ENCODE measurements around the gene IL3RA.
"Not testable (repeated sequence)": the region's sequence is repeated elsewhere in the genome, so short reads cannot be mapped to it uniquely, and the experiment has no call there.

Gene IL3RA

GRCh38 chrX:1400742-1401471 is 64.3 kb downstream of the IL3RA start:
- DNase-seq: no peak

DNA sequence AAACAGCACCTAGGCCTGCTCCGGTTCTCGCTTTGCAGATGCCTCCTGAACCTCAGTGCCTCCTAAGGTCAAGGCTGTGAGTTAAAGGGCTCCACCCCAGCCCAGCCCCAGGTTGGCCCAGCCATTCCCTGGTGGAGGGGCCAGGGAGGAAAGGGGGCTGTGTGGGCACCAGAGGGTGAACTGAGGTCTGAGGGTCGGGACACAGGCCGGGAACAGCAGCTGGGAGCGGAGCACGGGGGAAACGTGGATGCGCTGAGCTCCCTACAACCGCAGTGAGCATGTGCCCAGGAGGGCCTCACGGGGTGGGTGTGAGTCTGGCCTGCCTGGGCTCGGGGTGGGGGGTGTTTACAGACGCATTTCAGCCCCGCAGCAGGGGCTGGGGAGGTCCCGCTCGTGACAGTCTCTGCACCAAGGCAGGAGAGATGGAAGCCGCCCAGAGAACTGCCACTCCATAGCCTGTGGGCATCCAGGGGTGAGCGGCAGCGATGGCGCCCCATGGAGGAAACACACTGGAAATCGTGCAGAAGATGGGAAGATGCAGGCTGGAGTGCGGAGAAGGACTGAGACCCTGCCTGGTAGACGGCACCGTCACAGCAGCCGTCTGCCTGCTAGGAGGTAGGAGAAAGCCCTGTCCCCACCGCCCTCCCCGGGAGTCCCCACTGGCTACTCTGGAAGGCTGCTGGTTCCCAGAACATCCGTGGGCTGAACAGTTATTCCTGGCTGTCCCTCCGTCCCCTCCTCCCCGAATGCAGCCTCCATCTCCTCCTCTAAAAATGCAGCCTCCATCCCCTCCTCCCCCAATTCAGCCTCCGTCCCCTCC is 65.2 kb downstream of the IL3RA start:
- no peak for DNase-seq

DNA sequence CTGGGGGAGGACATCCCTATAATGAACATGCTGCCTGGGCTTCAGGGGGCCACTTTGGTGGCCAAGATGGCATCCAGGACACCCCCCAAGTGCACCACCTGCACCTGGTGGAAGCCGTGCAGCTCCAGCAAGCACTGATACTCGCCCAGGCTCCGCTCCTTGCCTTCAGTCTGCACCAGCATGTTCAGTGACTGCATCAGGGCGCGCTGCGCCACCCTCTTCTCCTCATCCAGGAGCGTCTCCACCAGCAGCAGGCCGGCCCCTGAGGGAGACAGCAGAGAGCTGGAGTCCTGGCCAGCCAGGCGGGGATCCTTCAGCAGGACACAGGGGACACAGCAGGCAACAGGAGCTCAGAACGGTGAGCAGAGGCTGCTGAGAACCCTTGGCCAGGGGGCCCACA is 66.6 kb downstream of the IL3RA start:
- DNase-seq: no peak

- not testable (repeated sequence) for DNase-seq
Observed at GRCh38 chrX:1403867-1404266, 67.3 kb downstream of the IL3RA start.

DNA sequence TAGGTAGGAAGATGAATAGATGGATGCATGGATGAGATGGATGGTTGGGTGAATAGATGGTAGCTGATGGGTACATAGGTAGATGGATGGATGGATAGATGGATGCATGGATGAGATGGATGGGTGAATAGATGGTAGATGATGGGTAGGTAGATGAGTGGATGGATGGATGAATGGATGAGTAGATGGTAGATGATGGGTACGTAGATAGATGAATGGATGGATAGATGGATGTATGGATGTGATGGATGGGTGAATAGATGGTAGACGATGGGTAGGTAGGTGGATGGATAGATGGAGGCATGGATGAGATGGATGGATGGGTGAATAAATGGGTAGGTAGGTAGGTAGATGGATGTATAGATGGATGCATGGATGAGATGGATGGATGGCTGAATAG is 69.2 kb downstream of the IL3RA start:
- not testable (repeated sequence) for DNase-seq

GRCh38 chrX:1407035-1407434 is 70.5 kb downstream of the IL3RA start:
- no peak for DNase-seq

DNA sequence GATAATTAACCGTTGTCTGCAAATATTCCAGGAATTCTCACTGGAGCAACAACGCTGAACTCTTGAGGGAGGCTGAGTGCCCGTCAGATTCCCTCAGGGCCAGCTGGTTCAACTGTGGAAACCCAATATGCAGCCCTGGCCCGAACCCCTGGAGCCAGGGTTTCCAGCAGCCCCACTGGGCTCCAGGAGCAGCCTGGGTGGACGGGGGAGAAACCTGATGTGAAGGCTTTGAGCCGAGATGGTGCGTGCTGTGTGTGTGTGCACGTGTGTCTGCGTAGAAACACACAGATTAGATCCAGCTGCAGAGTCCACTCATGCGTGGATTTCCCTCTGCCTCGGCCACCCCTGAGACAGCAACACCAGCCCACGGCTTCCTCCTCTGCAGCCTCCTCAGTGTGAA is 74.7 kb downstream of the IL3RA start:
- no peak for DNase-seq

GRCh38 chrX:1412551-1413161 is 76.1 kb downstream of the IL3RA start:
- no peak for DNase-seq

- DNase-seq: no peak
Observed at GRCh38 chrX:1416327-1416784, 79.8 kb downstream of the IL3RA start.

DNA sequence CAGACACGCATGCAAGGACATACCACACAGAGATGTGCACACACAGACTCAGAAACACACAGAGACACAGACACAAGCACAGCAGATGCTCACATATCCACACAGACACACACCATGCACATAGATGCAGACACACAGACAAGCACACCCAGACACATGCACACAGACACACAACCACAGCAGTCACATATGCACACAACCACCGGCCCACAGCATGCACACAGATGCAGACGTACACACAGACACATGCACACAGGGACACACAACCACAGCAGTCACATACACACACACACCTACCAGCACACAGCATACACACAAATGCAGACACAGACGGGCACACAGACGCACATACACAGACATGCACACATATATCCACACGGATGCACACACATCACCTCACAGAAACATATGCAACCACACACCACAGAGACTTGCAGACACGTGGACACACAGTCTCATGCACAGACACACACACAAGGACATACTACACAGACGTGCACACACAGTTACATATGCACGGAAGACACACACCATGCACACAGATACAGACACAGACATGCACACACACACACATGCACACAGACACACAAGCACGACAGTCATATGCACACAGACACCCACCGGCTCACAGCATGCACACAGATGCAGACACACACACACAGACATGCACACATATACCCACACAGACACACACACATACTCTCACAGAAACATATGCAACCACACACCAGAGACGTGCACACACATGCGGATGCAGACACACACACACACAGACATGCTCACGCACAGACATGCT is 80.6 kb downstream of the IL3RA start:
- DNase-seq: no peak

DNA sequence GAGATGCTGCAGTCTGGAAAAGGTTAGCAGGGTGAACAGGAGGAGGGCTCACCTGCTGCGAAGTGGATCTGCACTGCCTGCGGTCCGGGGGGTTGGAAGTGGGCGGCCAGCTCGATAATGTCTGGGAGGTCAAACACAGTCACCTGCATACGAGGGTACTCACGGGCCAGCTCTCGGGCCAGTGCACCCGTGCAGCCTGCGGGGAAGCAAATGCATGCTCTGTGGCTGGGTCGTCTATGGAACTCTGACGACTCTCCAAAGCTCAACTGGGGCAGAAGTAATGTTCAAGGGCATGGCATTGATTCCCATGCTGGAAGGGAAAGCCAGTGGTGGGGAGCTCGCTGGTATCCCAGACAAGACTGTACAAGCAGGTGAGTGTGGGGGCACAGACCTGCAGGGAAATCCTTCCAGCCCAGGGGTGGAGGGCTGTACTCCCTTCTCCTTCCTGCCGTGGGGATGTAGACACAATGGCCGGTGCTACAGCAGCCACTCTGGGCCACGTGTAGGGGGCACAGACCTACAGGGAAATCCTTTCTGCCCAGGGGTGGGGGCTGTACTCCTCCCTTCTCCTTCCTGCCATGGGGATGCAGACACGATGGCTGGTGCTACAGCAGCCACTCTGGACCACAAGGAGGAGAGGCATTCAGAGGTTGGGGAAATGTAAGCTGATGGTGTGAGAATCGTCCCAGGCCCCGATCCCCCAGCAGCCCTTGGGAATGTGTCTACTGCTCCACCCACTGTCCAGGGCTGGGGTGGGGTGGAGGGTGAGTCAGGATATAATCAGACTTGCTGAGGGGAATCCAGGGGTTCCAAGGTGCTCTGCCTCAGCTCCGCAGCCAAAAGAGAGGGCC is 81.6 kb downstream of the IL3RA start:
- no peak for DNase-seq

- DNase-seq: no peak
Observed at GRCh38 chrX:1418901-1419544, 82.4 kb downstream of the IL3RA start.

- no peak for DNase-seq
Observed at GRCh38 chrX:1419545-1420355, 83.2 kb downstream of the IL3RA start.

GRCh38 chrX:1420371-1420770 is 83.8 kb downstream of the IL3RA start:
- DNase-seq: no peak

- no peak for DNase-seq
Observed at GRCh38 chrX:1421433-1422134, 85.0 kb downstream of the IL3RA start.

- no peak for DNase-seq
Observed at GRCh38 chrX:1422135-1422465, 85.5 kb downstream of the IL3RA start.

GRCh38 chrX:1423215-1423614 is 86.6 kb downstream of the IL3RA start:
- no peak for DNase-seq

DNA sequence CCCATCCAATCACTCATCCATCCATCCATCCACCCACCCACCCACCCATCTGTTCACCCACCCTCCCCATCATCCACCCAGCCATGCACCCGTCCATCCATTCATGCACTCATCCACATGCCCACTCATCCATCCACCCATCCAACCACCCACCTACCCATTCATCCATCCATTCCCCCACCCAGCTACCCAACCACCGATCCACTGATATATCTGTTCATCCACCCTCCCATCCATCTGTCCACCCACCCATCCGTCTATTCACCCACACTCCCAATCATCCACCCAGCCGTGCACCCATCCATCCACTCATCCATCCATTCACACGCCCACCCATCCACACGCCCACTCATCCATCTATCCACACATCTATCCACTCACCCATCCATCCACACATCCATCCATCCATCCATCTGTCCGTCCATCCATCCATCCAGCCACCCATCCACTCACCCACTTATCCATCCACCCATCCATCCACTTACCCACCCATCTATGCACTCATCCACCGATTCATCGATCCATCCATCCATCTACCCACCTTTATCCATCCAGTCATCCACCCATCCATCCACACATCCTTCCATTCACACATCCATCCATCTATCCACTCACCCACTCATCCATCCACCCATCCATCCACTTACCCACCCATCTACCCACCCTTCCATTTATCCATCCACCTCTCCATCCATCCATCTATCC is 87.7 kb downstream of the IL3RA start:
- DNase-seq: no peak

DNA sequence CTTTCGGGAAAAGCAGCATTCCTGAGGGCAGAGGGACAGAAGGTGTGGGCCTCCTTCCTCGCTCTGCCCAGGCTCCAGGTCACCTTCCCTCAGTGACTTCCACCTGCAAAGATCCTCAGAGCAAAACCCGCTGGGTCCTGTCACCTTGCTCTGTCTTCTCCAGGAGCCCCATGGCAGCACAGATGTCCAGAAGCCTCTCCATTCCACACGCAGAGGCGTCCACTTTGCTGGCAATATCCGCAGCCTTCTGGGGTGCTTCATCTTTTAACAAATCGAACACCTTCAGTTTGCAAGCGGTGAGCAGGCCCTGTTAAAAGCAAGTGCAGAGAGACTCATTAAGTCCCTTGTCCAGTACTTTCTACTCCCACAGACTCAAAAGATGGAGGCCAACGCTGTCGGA is 88.8 kb downstream of the IL3RA start:
- no peak for DNase-seq

Measured in NCI-H774 (cell line).